ENCODE results near the gene CUEDC1. TPM values are rescaled to one million over a fixed set of nuclear protein-coding genes. Genes with fewer than 3 reads are reported as not detected.

Gene CUEDC1
- total RNA-seq, 6 experiments from 2014 or later = 34.0 to 41.0 (median 34.9) TPM

GRCh38 chr17:57868007-57868909 is 87.0 kb downstream of the CUEDC1 start:
- Mint-ChIP-seq H3K4me3 (peak overlapping the region; percentile 57), H3K27me3 (ENCODE audit: insufficient read depth) (peaks cover 3% of the 10 kb centered on the region; the same call in 1 of the 2 replicates), H3K27ac (peak overlapping the region; percentile 90), H3K4me1 (ENCODE audit: low read depth) (peaks cover 52% of the 10 kb centered on the region), H3K36me3 (ENCODE audit: low read depth) (peaks cover 35% of the 10 kb centered on the region), H3K9me3 (no peaks in the 10 kb centered on the region)
- peak; percentile 69 for TF ChIP-seq CTCF (IDR thresholded peaks at IDR 0.05)
- peak; percentile 83 for DNase-seq

GRCh38 chr17:57867126-57867525 is 88.1 kb downstream of the CUEDC1 start:
- no peak for DNase-seq
- Mint-ChIP-seq H3K27ac (peak overlapping the region; percentile 90), H3K36me3 (ENCODE audit: low read depth) (peaks cover 28% of the 10 kb centered on the region), H3K9me3 (no peaks in the 10 kb centered on the region), H3K4me1 (ENCODE audit: low read depth) (peaks cover 52% of the 10 kb centered on the region), H3K27me3 (ENCODE audit: insufficient read depth) (peaks cover 3% of the 10 kb centered on the region; the same call in 1 of the 2 replicates), H3K4me3 (no peak overlapping the region)
- TF ChIP-seq CTCF (IDR thresholded peaks at IDR 0.05) = no peak

GRCh38 chr17:57866723-57867122 is 88.5 kb downstream of the CUEDC1 start:
- no peak overlapping the region for H3K27ac Mint-ChIP-seq
- H3K36me3 Mint-ChIP-seq (ENCODE audit: low read depth) = peaks cover 24% of the 10 kb centered on the region
- H3K9me3 Mint-ChIP-seq = no peaks in the 10 kb centered on the region
- DNase-seq = no peak
- no peak for TF ChIP-seq CTCF (IDR thresholded peaks at IDR 0.05)
- H3K4me3 Mint-ChIP-seq = no peak overlapping the region
- peaks cover 50% of the 10 kb centered on the region for H3K4me1 Mint-ChIP-seq (ENCODE audit: low read depth)
- H3K27me3 Mint-ChIP-seq (ENCODE audit: insufficient read depth) = peaks cover 3% of the 10 kb centered on the region; the same call in 1 of the 2 replicates

- H3K4me1 Mint-ChIP-seq (ENCODE audit: low read depth) = peaks cover 50% of the 10 kb centered on the region
- no peaks in the 10 kb centered on the region for H3K9me3 Mint-ChIP-seq
- peaks cover 3% of the 10 kb centered on the region; the same call in 1 of the 2 replicates for H3K27me3 Mint-ChIP-seq (ENCODE audit: insufficient read depth)
- no peak overlapping the region for H3K4me3 Mint-ChIP-seq
- peaks cover 24% of the 10 kb centered on the region for H3K36me3 Mint-ChIP-seq (ENCODE audit: low read depth)
- no peak for TF ChIP-seq CTCF (IDR thresholded peaks at IDR 0.05)
- no peak overlapping the region for H3K27ac Mint-ChIP-seq
- no peak for DNase-seq
These were observed 88.9 kb downstream of the CUEDC1 start for GRCh38 chr17:57866319-57866718.

- TF ChIP-seq CTCF (IDR thresholded peaks at IDR 0.05) = no peak
- DNase-seq = no peak
- Mint-ChIP-seq H3K4me3 (no peak overlapping the region), H3K9me3 (no peaks in the 10 kb centered on the region), H3K27ac (no peak overlapping the region), H3K27me3 (ENCODE audit: insufficient read depth) (peaks cover 4% of the 10 kb centered on the region; the same call in 1 of the 2 replicates), H3K4me1 (ENCODE audit: low read depth) (peaks cover 50% of the 10 kb centered on the region), H3K36me3 (ENCODE audit: low read depth) (peaks cover 24% of the 10 kb centered on the region)
These were observed 90.9 kb downstream of the CUEDC1 start for GRCh38 chr17:57864273-57864672.
